Trophoblast cell (in vitro differentiated cells and primary cell): ENCODE results near the gene PCGF3.
A peak's percentile ranks its signal among the peaks of the same experiment; 100 is the strongest.
"Not testable (repeated sequence)": the region's sequence is repeated elsewhere in the genome, so short reads cannot be mapped to it uniquely, and the experiment has no call there.

Experiments used
- DNase-seq, 2 donors: peaks; one replicate each; pipeline ENCODE4 v3.0.0-alpha.2; 2016
- H2AFZ ChIP-seq: 2 replicates; pipeline ENCODE4 v1.6.1; 2013; ENCODE audit warnings: low read length, moderate library complexity, mild to moderate bottlenecking; ENCODE audit not compliant: insufficient read depth, poor library complexity
- H2AK5ac ChIP-seq: 2 replicates; pipeline ENCODE4 v1.6.1; 2013; ENCODE audit warnings: mild to moderate bottlenecking, low read length
- H2BK120ac ChIP-seq: 2 replicates; pipeline ENCODE4 v1.6.1; 2013; ENCODE audit warnings: low read length, mild to moderate bottlenecking, moderate library complexity; ENCODE audit not compliant: insufficient read depth, poor library complexity
- H2BK12ac ChIP-seq: 2 replicates; pipeline ENCODE4 v1.6.1; 2013; ENCODE audit warnings: mild to moderate bottlenecking, low read length, moderate library complexity
- H2BK5ac ChIP-seq: 2 replicates; pipeline ENCODE4 v1.6.1; 2013; ENCODE audit warnings: low read length, low read depth, moderate library complexity, mild to moderate bottlenecking; ENCODE audit not compliant: poor library complexity
- H3K14ac ChIP-seq: 2 replicates; pipeline ENCODE4 v1.6.1; 2013; ENCODE audit warnings: mild to moderate bottlenecking, low read length
- H3K18ac ChIP-seq: 2 replicates; pipeline ENCODE4 v1.6.1; 2013; ENCODE audit warnings: mild to moderate bottlenecking, low read length
- H3K23ac ChIP-seq: 2 replicates; pipeline ENCODE4 v1.6.1; 2013; ENCODE audit warnings: low read length
- H3K27ac ChIP-seq: 2 replicates; pipeline ENCODE4 v1.5.1; 2013; ENCODE audit warnings: low read depth, mild to moderate bottlenecking, inconsistent platforms, low read length, moderate library complexity
- H3K27me3 ChIP-seq: 2 replicates; pipeline ENCODE4 v1.6.1; 2013; ENCODE audit warnings: inconsistent platforms, mild to moderate bottlenecking, low read length, moderate library complexity; ENCODE audit not compliant: insufficient read depth
- H3K36me3 ChIP-seq, 2 experiments: 1 replicate in 1 of 2; 2 replicates in 1 of 2; pipeline ENCODE4 v1.6.1; 2013; ENCODE audit warnings: low read length in 2 of 2, mild to moderate bottlenecking in 2 of 2, moderate library complexity in 1 of 2; ENCODE audit not compliant: insufficient read depth in 2 of 2, control insufficient read depth in 1 of 2
- H3K4ac ChIP-seq: 2 replicates; pipeline ENCODE4 v1.6.1; 2013; ENCODE audit warnings: low read depth, mild to moderate bottlenecking, low read length, moderate library complexity
- H3K4me1 ChIP-seq, 2 experiments: 1 replicate in 1 of 2; 2 replicates in 1 of 2; pipeline ENCODE4 v1.6.1; 2013; ENCODE audit warnings: low read length in 2 of 2, mild to moderate bottlenecking in 2 of 2, moderate library complexity in 1 of 2; ENCODE audit not compliant: insufficient read depth in 2 of 2, control insufficient read depth in 1 of 2
- H3K4me2 ChIP-seq: 2 replicates; pipeline ENCODE4 v1.6.1; 2013; ENCODE audit warnings: inconsistent platforms, mild to moderate bottlenecking, low read length, moderate library complexity
- H3K4me3 ChIP-seq: 2 replicates; pipeline ENCODE4 v1.5.1; 2013; ENCODE audit warnings: mild to moderate bottlenecking, low read depth, low read length, inconsistent platforms
- H3K79me1 ChIP-seq: one replicate; pipeline ENCODE4 v1.6.1; 2013; ENCODE audit warnings: low read length
- H3K79me2 ChIP-seq: 2 replicates; pipeline ENCODE4 v1.6.1; 2013; ENCODE audit warnings: low read length, mild to moderate bottlenecking; ENCODE audit not compliant: control insufficient read depth, insufficient read depth, poor library complexity
- H3K9ac ChIP-seq: 2 replicates; pipeline ENCODE4 v1.6.1; 2013; ENCODE audit warnings: mild to moderate bottlenecking, low read length
- H3K9me3 ChIP-seq: 2 replicates; pipeline ENCODE4 v1.6.1; 2013; ENCODE audit warnings: low read depth, mild to moderate bottlenecking, control low read depth, inconsistent platforms, low read length; ENCODE audit not compliant: insufficient read depth
- H4K12ac ChIP-seq: 2 replicates; pipeline ENCODE4 v1.6.1; 2013; ENCODE audit warnings: low read depth, mild to moderate bottlenecking, low read length, moderate library complexity
- H4K8ac ChIP-seq: 2 replicates; pipeline ENCODE4 v1.6.1; 2013; ENCODE audit warnings: low read depth, mild to moderate bottlenecking, low read length, moderate library complexity
- H4K91ac ChIP-seq: one replicate; pipeline ENCODE4 v1.6.1; 2013; ENCODE audit warnings: low read depth, mild to moderate bottlenecking, low read length, moderate library complexity
- WGBS: extraction: QIAGEN DNeasy Blood & Tissue Kit; methylation state at CpG from one replicate; pipeline ENCODE4 v1.1.7; 2013; ENCODE audit warnings: missing lambda C conversion rate; ENCODE audit not compliant: insufficient read length, insufficient coverage; ENCODE audit errors: extremely low coverage; 5-methylcytosine and 5-hydroxymethylcytosine counted together

Gene PCGF3

GRCh38 chr4:754221-755120, 48.8 kb downstream of the PCGF3 start:
- no peak overlapping the region for H4K91ac ChIP-seq
- H4K12ac ChIP-seq = peak overlapping the region; percentile 16
- no peak overlapping the region for H3K23ac ChIP-seq
- H3K4me3 ChIP-seq = no peak overlapping the region
- H3K9me3 ChIP-seq = no peaks in the 10 kb centered on the region
- H2BK120ac ChIP-seq = no peak overlapping the region
- WGBS = no CpG with 5 or more reads among the region's 32 CpGs
- no peaks in the 10 kb centered on the region for H3K27me3 ChIP-seq
- H4K8ac ChIP-seq = no peak overlapping the region
- no peak overlapping the region for H3K4me2 ChIP-seq
- H2AK5ac ChIP-seq = no peak overlapping the region
- peak overlapping the region; percentile 43 for H3K18ac ChIP-seq
- H3K14ac ChIP-seq = no peak overlapping the region
- no peak overlapping the region for H2AFZ ChIP-seq
- no peak overlapping the region for H3K9ac ChIP-seq
- no peaks in the 10 kb centered on the region for H3K79me2 ChIP-seq
- H3K36me3 ChIP-seq = peaks cover 57 to 72% of the 10 kb centered on the region in 2 experiments
- no peak overlapping the region for H3K4ac ChIP-seq
- H2BK12ac ChIP-seq = no peak overlapping the region
- H3K27ac ChIP-seq = no peak overlapping the region
- no peak overlapping the region for H2BK5ac ChIP-seq
- H3K4me1 ChIP-seq = no peaks in the 10 kb centered on the region
- no peak for DNase-seq
- H3K79me1 ChIP-seq = no peaks in the 10 kb centered on the region

DNA sequence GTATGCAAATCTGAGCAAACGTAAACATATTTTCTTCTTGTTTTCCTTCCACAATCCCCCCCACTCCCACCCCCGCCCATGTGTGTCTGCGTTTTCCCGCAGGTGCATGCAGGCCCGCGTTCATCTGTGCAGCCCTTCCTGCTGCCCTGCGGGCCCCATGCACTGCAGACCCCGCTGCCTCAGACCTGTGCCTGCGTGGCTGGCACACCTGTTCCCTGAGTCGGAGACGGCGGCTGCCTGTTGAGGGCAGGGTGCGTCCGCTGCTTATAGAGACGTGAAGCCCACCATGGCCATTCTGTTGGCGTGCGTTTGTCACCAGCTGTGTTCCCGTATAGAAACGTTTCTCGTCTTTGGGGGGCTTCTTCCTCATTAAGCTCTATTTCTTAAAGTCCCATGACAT, 51.5 kb downstream of the PCGF3 start:
- Histone ChIP-seq H3K4me1 (no peaks in the 10 kb centered on the region), H3K9me3 (no peaks in the 10 kb centered on the region)
- WGBS = no CpG with 5 or more reads among the region's 20 CpGs

DNA sequence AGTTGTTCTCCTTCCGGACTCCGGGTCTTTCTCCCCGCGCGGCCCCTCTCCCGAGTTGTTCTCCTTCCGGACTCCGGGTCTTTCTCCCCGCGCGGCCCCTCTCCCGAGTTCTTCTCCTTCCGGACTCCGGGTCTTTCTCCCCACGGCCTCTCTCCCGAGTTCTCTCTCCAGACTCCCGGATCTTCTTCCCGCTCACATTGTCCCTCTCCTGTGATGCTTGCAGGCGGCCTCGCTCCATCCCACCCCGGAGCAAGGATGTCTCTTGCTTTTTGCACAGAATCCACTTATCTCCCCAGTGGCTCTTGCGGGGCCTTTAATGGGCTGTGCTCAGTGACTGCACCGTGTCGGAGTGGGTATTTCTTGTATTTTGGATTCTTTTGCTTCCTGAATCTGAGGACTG, 54.2 kb downstream of the PCGF3 start:
- not testable (repeated sequence) for H2BK120ac ChIP-seq, H2AFZ ChIP-seq, H3K4ac ChIP-seq, H3K79me2 ChIP-seq, H3K27me3 ChIP-seq, H3K14ac ChIP-seq, H4K8ac ChIP-seq, H4K91ac ChIP-seq, H3K4me1 ChIP-seq, H2BK5ac ChIP-seq, H3K9me3 ChIP-seq, H2BK12ac ChIP-seq, H3K27ac ChIP-seq, H3K4me2 ChIP-seq, H3K79me1 ChIP-seq, H3K18ac ChIP-seq, H3K4me3 ChIP-seq, H3K9ac ChIP-seq, H4K12ac ChIP-seq, H2AK5ac ChIP-seq, H3K23ac ChIP-seq
- no CpG with 5 or more reads among the region's 24 CpGs for WGBS
- peaks cover 56 to 70% of the 10 kb centered on the region in 2 experiments for H3K36me3 ChIP-seq
- DNase-seq = peak in 1 of 2 donors; percentile 22

More for the DNA sequence above, 51.5 kb downstream of the PCGF3 start:
- no peak overlapping the region for H3K14ac ChIP-seq
- H3K79me1 ChIP-seq = no peaks in the 10 kb centered on the region
- no peak overlapping the region for H4K12ac ChIP-seq
- no peak overlapping the region for H3K18ac ChIP-seq
- no peak overlapping the region for H3K4ac ChIP-seq
- H2AK5ac ChIP-seq = no peak overlapping the region
- no peak overlapping the region for H4K8ac ChIP-seq
- H2AFZ ChIP-seq = no peak overlapping the region
- no peak overlapping the region for H2BK12ac ChIP-seq
- H3K27me3 ChIP-seq = no peaks in the 10 kb centered on the region
- H3K36me3 ChIP-seq = peaks cover 55 to 69% of the 10 kb centered on the region in 2 experiments
- no peaks in the 10 kb centered on the region for H3K79me2 ChIP-seq
- DNase-seq = no peak
- H3K23ac ChIP-seq = no peak overlapping the region
- H4K91ac ChIP-seq = no peak overlapping the region
- H2BK120ac ChIP-seq = no peak overlapping the region
- H3K4me3 ChIP-seq = no peak overlapping the region
- H3K9ac ChIP-seq = no peak overlapping the region
- H2BK5ac ChIP-seq = no peak overlapping the region
- no peak overlapping the region for H3K4me2 ChIP-seq
- H3K27ac ChIP-seq = no peak overlapping the region

GRCh38 chr4:760616-761015, 55.0 kb downstream of the PCGF3 start:
- Histone ChIP-seq H2AFZ (no peak overlapping the region), H4K8ac (no peak overlapping the region), H3K4me3 (no peak overlapping the region), H3K27me3 (no peaks in the 10 kb centered on the region), H2BK120ac (no peak overlapping the region), H3K9me3 (peaks cover 4% of the 10 kb centered on the region), H3K9ac (no peak overlapping the region), H3K4me1 (peaks cover 1 to 4% of the 10 kb centered on the region in 2 experiments), H2BK12ac (no peak overlapping the region), H3K4me2 (no peak overlapping the region), H4K12ac (no peak overlapping the region), H3K4ac (no peak overlapping the region), H3K14ac (no peak overlapping the region), H3K23ac (no peak overlapping the region), H3K27ac (no peak overlapping the region), H3K79me2 (no peaks in the 10 kb centered on the region), H2AK5ac (no peak overlapping the region), H2BK5ac (no peak overlapping the region), H3K18ac (no peak overlapping the region), H4K91ac (no peak overlapping the region), H3K79me1 (no peaks in the 10 kb centered on the region), H3K36me3 (peaks cover 55 to 68% of the 10 kb centered on the region in 2 experiments)
- no CpG with 5 or more reads among the region's 21 CpGs for WGBS
- no peak for DNase-seq
